ENCODE data around the gene ESAM.

The ESAM gene

GRCh38 chr11:124707829-124708228 is 54.3 kb downstream of the ESAM start:
- TF ChIP-seq CTCF (IDR thresholded peaks at IDR 0.05; ENCODE audit: poor library complexity, severe bottlenecking) = no peak
- Histone ChIP-seq H3K36me3 (ENCODE audit: low read depth) (no peaks in the 10 kb centered on the region), H3K4me1 (ENCODE audit: insufficient read depth, poor library complexity, severe bottlenecking) (no peaks in the 10 kb centered on the region), H3K27ac (ENCODE audit: poor library complexity, severe bottlenecking) (no peak overlapping the region), H3K27me3 (ENCODE audit: insufficient read depth, poor library complexity, severe bottlenecking) (no peaks in the 10 kb centered on the region), H3K4me3 (ENCODE audit: severe bottlenecking) (no peak overlapping the region), H3K9me3 (ENCODE audit: severe bottlenecking) (no peaks in the 10 kb centered on the region)
- DNase-seq (ENCODE audit: low spot score) = no peak
- no peak for ATAC-seq (ENCODE audit: low read depth)

All from RWPE2 (cell line).